NB4 (cell line): ENCODE results near the gene KLHL1.

Source experiments
- MYC ChIP-seq: IDR thresholded peaks from 2 replicates; pipeline ENCODE4 v1.6.1; 2011; ENCODE audit warnings: low read depth, low read length
- POLR2A ChIP-seq: IDR thresholded peaks from 2 replicates; pipeline ENCODE4 v1.6.1; 2011; ENCODE audit warnings: mild to moderate bottlenecking; ENCODE audit not compliant: insufficient read length; ENCODE audit errors: extremely low read depth
- TF ChIP-seq, protein P1 (sequence below): IDR thresholded peaks from one replicate; pipeline ENCODE4 v1.5.1; 2012; ENCODE audit warnings: low read depth, low read length
- TF ChIP-seq, protein P2 (sequence below): IDR thresholded peaks from 2 replicates; pipeline ENCODE4 v1.6.1; 2011; ENCODE audit warnings: low read depth, low read length

GRCh38 chr13:70042193-70042592, 66.1 kb downstream of the KLHL1 start:
- TF ChIP-seq, protein P1, sequence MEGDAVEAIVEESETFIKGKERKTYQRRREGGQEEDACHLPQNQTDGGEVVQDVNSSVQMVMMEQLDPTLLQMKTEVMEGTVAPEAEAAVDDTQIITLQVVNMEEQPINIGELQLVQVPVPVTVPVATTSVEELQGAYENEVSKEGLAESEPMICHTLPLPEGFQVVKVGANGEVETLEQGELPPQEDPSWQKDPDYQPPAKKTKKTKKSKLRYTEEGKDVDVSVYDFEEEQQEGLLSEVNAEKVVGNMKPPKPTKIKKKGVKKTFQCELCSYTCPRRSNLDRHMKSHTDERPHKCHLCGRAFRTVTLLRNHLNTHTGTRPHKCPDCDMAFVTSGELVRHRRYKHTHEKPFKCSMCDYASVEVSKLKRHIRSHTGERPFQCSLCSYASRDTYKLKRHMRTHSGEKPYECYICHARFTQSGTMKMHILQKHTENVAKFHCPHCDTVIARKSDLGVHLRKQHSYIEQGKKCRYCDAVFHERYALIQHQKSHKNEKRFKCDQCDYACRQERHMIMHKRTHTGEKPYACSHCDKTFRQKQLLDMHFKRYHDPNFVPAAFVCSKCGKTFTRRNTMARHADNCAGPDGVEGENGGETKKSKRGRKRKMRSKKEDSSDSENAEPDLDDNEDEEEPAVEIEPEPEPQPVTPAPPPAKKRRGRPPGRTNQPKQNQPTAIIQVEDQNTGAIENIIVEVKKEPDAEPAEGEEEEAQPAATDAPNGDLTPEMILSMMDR: no peak
- TF ChIP-seq POLR2A: no peak
- no peak for TF ChIP-seq MYC
- TF ChIP-seq, protein P2, sequence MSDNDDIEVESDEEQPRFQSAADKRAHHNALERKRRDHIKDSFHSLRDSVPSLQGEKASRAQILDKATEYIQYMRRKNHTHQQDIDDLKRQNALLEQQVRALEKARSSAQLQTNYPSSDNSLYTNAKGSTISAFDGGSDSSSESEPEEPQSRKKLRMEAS: no peak
